ENCODE measurements around the gene RNF14.

DNA sequence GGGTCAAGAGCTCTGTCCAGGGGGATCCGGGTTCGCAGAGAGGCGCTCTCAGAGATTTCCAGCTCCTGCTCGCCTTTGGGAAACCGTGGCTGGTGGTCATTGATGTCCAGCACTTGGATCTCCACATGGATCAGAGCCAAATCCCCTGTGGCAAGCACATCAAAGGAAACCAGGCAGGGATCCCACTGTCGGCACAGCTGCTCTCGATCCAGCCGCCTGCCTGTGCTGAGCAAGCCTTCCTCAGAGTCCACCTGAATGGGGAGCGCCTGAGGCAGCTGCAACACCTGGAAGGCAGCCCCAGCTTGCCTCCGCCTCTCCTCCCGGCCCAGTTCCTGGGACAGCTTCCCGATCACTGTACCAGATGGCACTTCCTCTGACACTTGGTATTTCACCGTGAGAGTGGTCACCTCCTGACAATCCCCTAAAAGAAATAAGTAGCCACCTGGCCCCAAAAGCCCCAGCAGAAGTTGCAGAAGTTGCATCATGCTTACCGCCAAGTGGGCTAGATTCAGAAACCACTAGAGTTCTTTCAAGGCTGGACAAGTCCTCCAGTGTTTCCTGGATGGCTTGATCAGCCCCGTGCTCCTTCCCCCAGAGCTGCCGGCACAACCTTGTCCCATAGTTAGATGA, 11.4 kb upstream of the RNF14 start:
- TF ChIP-seq, protein P1, sequence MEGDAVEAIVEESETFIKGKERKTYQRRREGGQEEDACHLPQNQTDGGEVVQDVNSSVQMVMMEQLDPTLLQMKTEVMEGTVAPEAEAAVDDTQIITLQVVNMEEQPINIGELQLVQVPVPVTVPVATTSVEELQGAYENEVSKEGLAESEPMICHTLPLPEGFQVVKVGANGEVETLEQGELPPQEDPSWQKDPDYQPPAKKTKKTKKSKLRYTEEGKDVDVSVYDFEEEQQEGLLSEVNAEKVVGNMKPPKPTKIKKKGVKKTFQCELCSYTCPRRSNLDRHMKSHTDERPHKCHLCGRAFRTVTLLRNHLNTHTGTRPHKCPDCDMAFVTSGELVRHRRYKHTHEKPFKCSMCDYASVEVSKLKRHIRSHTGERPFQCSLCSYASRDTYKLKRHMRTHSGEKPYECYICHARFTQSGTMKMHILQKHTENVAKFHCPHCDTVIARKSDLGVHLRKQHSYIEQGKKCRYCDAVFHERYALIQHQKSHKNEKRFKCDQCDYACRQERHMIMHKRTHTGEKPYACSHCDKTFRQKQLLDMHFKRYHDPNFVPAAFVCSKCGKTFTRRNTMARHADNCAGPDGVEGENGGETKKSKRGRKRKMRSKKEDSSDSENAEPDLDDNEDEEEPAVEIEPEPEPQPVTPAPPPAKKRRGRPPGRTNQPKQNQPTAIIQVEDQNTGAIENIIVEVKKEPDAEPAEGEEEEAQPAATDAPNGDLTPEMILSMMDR (IDR thresholded peaks at IDR 0.05) = no peak
- TF ChIP-seq POLR2AphosphoS5 (IDR thresholded peaks at IDR 0.05; ENCODE audit: low read depth, low read length) = no peak
- no peak for TF ChIP-seq REST (IDR thresholded peaks at IDR 0.05; ENCODE audit: insufficient read depth in 1 of 2, low read depth in 2 of 2, low read length in 1 of 2)
- TF ChIP-seq SIN3A (IDR thresholded peaks at IDR 0.05; ENCODE audit: borderline replicate concordance, insufficient read depth, low read depth, low read length) = no peak
- no peak for TF ChIP-seq TCF7L2 (IDR thresholded peaks at IDR 0.05; ENCODE audit: low read depth, low read length)
